Measurements from ENCODE around the gene PTGDS. TPM values are rescaled to one million over a fixed set of nuclear protein-coding genes. Genes with fewer than 3 reads are reported as not detected.
A peak's percentile ranks its signal among the peaks of the same experiment; 100 is the strongest.

PTGDS gene
- total RNA-seq, 1 experiment from 2014 or later, result not detected

DNA sequence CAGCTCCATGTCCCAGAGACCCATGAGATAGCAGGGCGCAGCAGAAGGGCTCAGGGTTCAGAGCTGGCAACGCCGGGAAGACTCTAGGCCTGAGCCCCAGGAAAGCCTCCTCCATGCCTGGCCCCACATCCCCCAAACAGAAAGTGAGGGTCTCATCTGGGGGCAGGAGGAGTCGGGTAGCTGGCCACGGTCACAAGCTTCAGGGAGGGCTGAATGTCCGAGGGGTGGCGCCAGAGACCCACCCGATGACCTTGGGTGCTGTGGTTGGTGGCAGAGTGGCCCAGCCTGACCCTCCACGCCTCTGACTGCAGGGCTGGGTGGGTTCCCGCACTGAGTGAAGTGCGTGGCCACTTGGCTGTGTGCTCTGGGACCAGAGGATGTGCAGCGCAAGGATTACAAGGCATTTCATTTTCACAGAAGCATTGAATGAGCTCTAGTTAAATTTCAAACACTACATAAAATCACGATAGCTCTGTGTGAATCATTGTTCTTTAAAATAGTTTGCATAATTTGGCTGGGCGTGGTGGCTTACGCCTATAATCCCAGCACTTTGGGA, 29.3 kb upstream of the PTGDS start:
- Mint-ChIP-seq H3K36me3 (ENCODE audit: insufficient read depth, unreplicated experiment) (peaks cover 33% of the 10 kb centered on the region), H3K4me1 (ENCODE audit: low read depth, unreplicated experiment) (no peaks in the 10 kb centered on the region), H3K9me3 (ENCODE audit: unreplicated experiment) (no peaks in the 10 kb centered on the region), H3K4me3 (ENCODE audit: unreplicated experiment) (peak overlapping the region; percentile 76), H3K27ac (ENCODE audit: unreplicated experiment) (no peak overlapping the region), H3K27me3 (ENCODE audit: insufficient read depth, unreplicated experiment) (no peaks in the 10 kb centered on the region)
- Histone ChIP-seq H3K36me3 (ENCODE audit: control insufficient read depth, insufficient read depth, low read length) (no peaks in the 10 kb centered on the region; the same call in 1 of the 2 replicates), H3K4me3 (ENCODE audit: low read depth, low read length) (no peak overlapping the region), H3K4me1 (peaks cover 49% of the 10 kb centered on the region), H3K27me3 (replicated peaks; ENCODE audit: control insufficient read depth, insufficient read depth, low read length) (no peaks in the 10 kb centered on the region), H3K9me3 (no peaks in the 10 kb centered on the region)
- POLR2A ChIA-PET, result interaction anchor here (1.7 kb wide), 1 partner anchor 44 kb away, joined by 13 read pairs; the partner anchor contains the start of gene PAXX
- DNase-seq, result peak; percentile 68 to 75
- BruUV-seq (replicated peaks), result no TSS peak
- TF ChIP-seq, protein P1, sequence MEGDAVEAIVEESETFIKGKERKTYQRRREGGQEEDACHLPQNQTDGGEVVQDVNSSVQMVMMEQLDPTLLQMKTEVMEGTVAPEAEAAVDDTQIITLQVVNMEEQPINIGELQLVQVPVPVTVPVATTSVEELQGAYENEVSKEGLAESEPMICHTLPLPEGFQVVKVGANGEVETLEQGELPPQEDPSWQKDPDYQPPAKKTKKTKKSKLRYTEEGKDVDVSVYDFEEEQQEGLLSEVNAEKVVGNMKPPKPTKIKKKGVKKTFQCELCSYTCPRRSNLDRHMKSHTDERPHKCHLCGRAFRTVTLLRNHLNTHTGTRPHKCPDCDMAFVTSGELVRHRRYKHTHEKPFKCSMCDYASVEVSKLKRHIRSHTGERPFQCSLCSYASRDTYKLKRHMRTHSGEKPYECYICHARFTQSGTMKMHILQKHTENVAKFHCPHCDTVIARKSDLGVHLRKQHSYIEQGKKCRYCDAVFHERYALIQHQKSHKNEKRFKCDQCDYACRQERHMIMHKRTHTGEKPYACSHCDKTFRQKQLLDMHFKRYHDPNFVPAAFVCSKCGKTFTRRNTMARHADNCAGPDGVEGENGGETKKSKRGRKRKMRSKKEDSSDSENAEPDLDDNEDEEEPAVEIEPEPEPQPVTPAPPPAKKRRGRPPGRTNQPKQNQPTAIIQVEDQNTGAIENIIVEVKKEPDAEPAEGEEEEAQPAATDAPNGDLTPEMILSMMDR (IDR thresholded peaks at IDR 0.05; ENCODE audit: insufficient read depth in 1 of 2, low read depth in 1 of 2, low read length in 1 of 2, severe bottlenecking in 1 of 2, unreplicated experiment in 1 of 2), result peak; percentile 37 to 52
- CTCF ChIA-PET, result interaction anchor here (0.5 to 2.6 kb wide), 16 partner anchors 12 to 342 kb away, joined by 3 to 42 read pairs (median 4); partner anchors contain the start of genes AJM1, CLIC3, MAN1B1 and PAXX
- intact Hi-C loops (cut with micrococcal nuclease; ENCODE audit: unreplicated experiment), result loop anchor here (2.0 to 10.0 kb wide), 4 partner anchors 49 to 161 kb away; partner anchors contain the start of genes ABCA2, AJM1, CLIC3 and PHPT1

DNA sequence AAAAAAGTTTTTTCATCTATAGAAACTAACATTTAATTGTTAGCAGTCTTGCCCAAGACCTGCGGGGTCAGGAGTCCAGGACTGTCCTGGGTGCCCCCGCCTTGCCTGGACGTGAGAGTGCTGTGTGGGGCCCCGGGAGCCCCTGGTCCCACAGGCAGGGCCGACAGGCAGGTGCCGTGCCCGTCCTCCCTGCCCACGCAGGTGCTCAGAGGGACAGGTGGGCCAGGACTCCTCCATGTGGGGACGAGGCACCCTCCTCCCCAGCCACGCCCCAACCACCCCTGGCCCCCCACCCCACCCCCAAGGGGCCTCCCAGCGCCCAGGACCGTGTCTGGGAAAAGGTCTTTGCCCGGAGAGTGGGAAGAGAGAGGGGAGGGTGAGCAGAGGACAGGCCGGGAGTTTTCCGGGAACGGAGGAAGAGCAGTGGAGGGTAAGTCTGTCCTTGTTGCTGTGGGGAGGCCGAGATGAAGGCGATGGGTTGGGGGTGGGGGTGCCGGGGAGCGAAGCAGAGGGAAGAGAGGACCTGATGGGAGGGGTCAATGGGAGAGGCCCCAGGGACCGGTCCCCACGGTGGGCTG, 28.0 kb upstream of the PTGDS start:
- H3K27ac Mint-ChIP-seq (ENCODE audit: unreplicated experiment), result peak overlapping the region; percentile 94
- CTCF ChIA-PET, result interaction anchor here (1.0 to 2.6 kb wide), 3 partner anchors 80 to 137 kb away, joined by 10 to 42 read pairs (median 10); no protein-coding TSS in a partner anchor
- no peaks in the 10 kb centered on the region for H3K27me3 Mint-ChIP-seq (ENCODE audit: insufficient read depth, unreplicated experiment)
- intact Hi-C loops (cut with micrococcal nuclease; ENCODE audit: unreplicated experiment), result loop anchor here (2.0 to 10.0 kb wide), 4 partner anchors 47 to 162 kb away; partner anchors contain the start of genes ABCA2, AJM1, CLIC3 and PHPT1
- TF ChIP-seq, protein P1 (IDR thresholded peaks at IDR 0.05; ENCODE audit: insufficient read depth in 1 of 2, low read depth in 1 of 2, low read length in 1 of 2, severe bottlenecking in 1 of 2, unreplicated experiment in 1 of 2), result no peak
- H3K4me3 ChIP-seq (ENCODE audit: low read depth, low read length), result peak overlapping the region; percentile 60
- H3K4me1 ChIP-seq, result peaks cover 45% of the 10 kb centered on the region
- H3K9me3 Mint-ChIP-seq (ENCODE audit: unreplicated experiment), result no peaks in the 10 kb centered on the region
- H3K36me3 Mint-ChIP-seq (ENCODE audit: insufficient read depth, unreplicated experiment), result peaks cover 23% of the 10 kb centered on the region
- no peaks in the 10 kb centered on the region for H3K27me3 ChIP-seq (replicated peaks; ENCODE audit: control insufficient read depth, insufficient read depth, low read length)
- POLR2A ChIA-PET, result interaction anchor here (1.7 kb wide), 1 partner anchor 43 kb away, joined by 13 read pairs; the partner anchor contains the start of gene PAXX
- peak overlapping the region; percentile 76 for H3K4me3 Mint-ChIP-seq (ENCODE audit: unreplicated experiment)
- H3K4me1 Mint-ChIP-seq (ENCODE audit: low read depth, unreplicated experiment), result no peaks in the 10 kb centered on the region
- H3K9me3 ChIP-seq, result no peaks in the 10 kb centered on the region
- H3K36me3 ChIP-seq (ENCODE audit: control insufficient read depth, insufficient read depth, low read length), result no peaks in the 10 kb centered on the region; the same call in 1 of the 2 replicates
- DNase-seq, result peak; percentile 58 to 67
- no TSS peak for BruUV-seq (replicated peaks)

DNA sequence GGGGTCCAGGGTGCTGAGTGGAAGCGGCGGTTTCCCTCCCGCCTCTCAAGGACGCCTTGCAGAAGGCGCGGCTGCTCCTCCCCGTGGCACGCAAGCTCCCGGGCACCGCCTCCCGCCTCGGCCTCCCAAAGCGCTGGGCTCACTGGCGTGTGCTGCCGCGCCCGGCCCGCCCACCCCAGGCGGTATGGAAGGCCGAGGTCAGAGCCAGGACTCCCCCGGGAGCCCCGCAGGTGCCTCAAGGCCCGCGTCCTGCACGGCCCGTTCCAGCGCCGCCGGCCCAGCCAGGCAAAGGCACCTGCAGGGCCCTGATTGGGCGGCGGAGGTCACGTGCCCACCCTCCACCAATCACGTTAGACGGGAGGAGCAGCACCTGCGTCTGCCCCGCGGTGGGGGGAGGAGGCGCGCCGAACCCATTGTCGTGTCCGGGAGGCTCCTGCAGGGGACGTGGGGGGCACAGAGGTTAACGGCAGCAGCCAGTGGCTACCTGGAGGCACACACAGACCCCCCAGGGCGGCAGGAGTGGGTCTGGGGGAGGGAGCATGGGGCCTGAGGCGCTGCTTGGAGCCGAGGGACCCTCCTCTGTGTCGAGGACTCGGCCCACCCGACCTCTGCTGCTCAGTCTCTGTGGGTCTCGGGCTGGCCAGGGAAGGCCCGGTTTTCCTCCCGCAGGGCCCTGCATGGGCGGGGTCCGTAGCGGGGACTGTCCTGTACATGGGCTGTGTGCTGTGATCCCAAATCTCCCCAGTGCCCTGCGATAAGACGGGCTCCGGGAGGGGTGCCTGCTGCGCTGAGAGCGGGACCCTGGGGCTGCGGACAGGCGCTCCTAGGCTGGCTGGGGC, 27.3 kb upstream of the PTGDS start:
- ChIA-PET POLR2A (no interaction called here), CTCF (interaction anchor here (0.6 to 2.6 kb wide), 4 partner anchors 80 to 136 kb away, joined by 5 to 42 read pairs (median 10); partner anchors contain the start of gene SAPCD2)
- Histone ChIP-seq H3K4me1 (peaks cover 41% of the 10 kb centered on the region), H3K36me3 (ENCODE audit: control insufficient read depth, insufficient read depth, low read length) (no peaks in the 10 kb centered on the region; the same call in 1 of the 2 replicates), H3K4me3 (ENCODE audit: low read depth, low read length) (peak overlapping the region; percentile 60), H3K27me3 (replicated peaks; ENCODE audit: control insufficient read depth, insufficient read depth, low read length) (no peaks in the 10 kb centered on the region), H3K9me3 (no peaks in the 10 kb centered on the region)
- Mint-ChIP-seq H3K9me3 (ENCODE audit: unreplicated experiment) (no peaks in the 10 kb centered on the region), H3K27me3 (ENCODE audit: insufficient read depth, unreplicated experiment) (no peaks in the 10 kb centered on the region), H3K27ac (ENCODE audit: unreplicated experiment) (peak overlapping the region; percentile 94), H3K4me3 (ENCODE audit: unreplicated experiment) (peak overlapping the region; percentile 76), H3K4me1 (ENCODE audit: low read depth, unreplicated experiment) (no peaks in the 10 kb centered on the region), H3K36me3 (ENCODE audit: insufficient read depth, unreplicated experiment) (peaks cover 17% of the 10 kb centered on the region)
- DNase-seq, result peak; percentile 99
- TF ChIP-seq, protein P1 (IDR thresholded peaks at IDR 0.05; ENCODE audit: insufficient read depth in 1 of 2, low read depth in 1 of 2, low read length in 1 of 2, severe bottlenecking in 1 of 2, unreplicated experiment in 1 of 2), result peak; percentile 15 to 41
- intact Hi-C loops (cut with micrococcal nuclease; ENCODE audit: unreplicated experiment), result loop anchor here (2.0 to 10.0 kb wide), 4 partner anchors 47 to 163 kb away; partner anchors contain the start of genes ABCA2, AJM1, CLIC3 and PHPT1
- BruUV-seq (replicated peaks), result TSS peak; percentile 74

Measured in Caco-2 (cell line).